ENCODE data around the gene GSTA3.
"Not testable (repeated sequence)": the region's sequence is repeated elsewhere in the genome, so short reads cannot be mapped to it uniquely, and the experiment has no call there.

Gene GSTA3

GRCh38 chr6:52918027-52918686, 8.7 kb upstream of the GSTA3 start:
- not testable (repeated sequence) for DNase-seq (ENCODE audit: extremely low read depth in 1 of 2, low read depth in 1 of 2)

- DNase-seq (ENCODE audit: extremely low read depth in 1 of 2, low read depth in 1 of 2), result no peak
Observed at GRCh38 chr6:52914516-52914915, 5.0 kb upstream of the GSTA3 start.

- DNase-seq (ENCODE audit: extremely low read depth in 1 of 2, low read depth in 1 of 2), result no peak
Observed at GRCh38 chr6:52910091-52910490, 593 bp upstream of the GSTA3 start.

GRCh38 chr6:52909131-52909530, 367 bp downstream of the GSTA3 start:
- no peak for DNase-seq (ENCODE audit: extremely low read depth in 1 of 2, low read depth in 1 of 2)

GRCh38 chr6:52908526-52908925, 972 bp downstream of the GSTA3 start:
- DNase-seq (ENCODE audit: extremely low read depth in 1 of 2, low read depth in 1 of 2), result no peak

DNA sequence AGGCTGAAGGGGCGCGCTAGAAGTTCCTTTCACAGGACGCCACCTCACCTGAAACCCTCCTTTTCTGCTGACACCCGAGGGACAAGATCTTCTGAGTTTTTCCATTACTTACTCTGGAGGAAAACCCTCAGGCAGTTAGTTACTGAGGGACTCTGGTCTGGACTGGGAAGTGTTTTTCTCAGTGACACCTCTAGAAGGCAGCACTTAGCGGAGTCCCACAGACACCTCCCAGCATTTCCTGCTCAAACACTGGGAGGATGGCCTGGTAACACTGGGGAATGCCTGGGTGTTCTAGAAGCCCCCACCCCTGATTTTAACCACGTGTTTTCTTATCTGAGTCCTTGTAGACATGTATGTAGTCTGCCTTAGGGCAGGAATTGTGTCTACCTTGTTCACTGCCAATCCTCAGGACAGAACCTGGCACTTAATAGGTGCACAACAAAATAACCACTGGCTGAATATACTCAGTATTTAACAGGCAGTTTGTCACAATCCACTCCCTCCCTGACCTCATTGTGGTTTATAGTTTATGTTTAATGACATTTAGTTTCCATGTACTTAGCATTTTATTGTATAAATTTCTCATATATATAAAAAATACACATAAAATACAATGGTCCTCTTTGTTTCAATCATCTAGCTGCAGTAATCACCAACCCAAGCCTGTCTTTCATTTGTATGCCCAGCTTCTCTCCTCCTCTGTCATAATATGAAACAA, 4.8 kb downstream of the GSTA3 start:
- DNase-seq (ENCODE audit: extremely low read depth in 1 of 2, low read depth in 1 of 2), result no peak

GRCh38 chr6:52900536-52900935, 9.0 kb downstream of the GSTA3 start:
- no peak for DNase-seq (ENCODE audit: extremely low read depth in 1 of 2, low read depth in 1 of 2)

DNA sequence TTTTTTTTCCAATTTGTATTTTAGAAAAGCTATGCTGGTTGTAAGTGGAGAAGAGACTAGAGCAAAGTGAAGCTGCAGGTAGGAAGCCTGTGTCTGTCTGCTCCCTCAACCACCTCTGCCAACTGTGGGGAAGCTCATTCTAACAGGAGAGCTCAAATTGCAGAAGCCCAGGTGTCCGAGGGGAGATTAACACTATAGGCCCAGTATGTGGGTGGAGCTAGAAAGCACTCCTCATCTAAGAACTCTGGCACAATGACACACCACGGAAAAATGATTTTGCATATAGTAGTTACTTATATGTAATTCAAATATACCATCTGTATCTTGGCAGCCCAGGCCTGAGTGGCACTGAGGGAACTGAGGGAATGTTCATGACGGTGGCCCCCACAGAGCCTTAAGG, 13.7 kb downstream of the GSTA3 start:
- DNase-seq (ENCODE audit: extremely low read depth in 1 of 2, low read depth in 1 of 2), result not testable (repeated sequence)

- no peak for DNase-seq (ENCODE audit: extremely low read depth in 1 of 2, low read depth in 1 of 2)
Observed at GRCh38 chr6:52894285-52894684, 15.2 kb downstream of the GSTA3 start.

GRCh38 chr6:52893803-52894202, 15.7 kb downstream of the GSTA3 start:
- no peak for DNase-seq (ENCODE audit: extremely low read depth in 1 of 2, low read depth in 1 of 2)

DNA sequence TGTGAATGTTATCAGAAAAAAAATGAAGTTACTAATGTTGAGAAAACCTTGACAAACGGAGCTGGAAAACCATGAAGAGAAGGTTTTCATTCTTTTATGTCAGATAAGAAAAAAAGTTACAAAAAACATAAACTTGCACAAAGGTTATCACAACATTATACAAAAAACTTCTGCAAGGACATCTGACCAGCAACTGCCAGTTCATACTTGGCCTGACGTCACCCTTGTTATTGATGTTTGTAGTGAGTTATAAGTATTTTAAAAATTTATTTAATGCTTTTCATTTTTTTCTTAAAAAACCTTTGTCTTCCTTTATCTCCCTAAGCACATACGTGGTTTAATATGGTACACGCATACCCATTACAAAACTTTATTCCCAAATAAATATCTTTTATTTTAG, 16.3 kb downstream of the GSTA3 start:
- no peak for DNase-seq (ENCODE audit: extremely low read depth in 1 of 2, low read depth in 1 of 2)

- DNase-seq (ENCODE audit: extremely low read depth in 1 of 2, low read depth in 1 of 2), result no peak
Observed at GRCh38 chr6:52890018-52890417, 19.5 kb downstream of the GSTA3 start.

DNA sequence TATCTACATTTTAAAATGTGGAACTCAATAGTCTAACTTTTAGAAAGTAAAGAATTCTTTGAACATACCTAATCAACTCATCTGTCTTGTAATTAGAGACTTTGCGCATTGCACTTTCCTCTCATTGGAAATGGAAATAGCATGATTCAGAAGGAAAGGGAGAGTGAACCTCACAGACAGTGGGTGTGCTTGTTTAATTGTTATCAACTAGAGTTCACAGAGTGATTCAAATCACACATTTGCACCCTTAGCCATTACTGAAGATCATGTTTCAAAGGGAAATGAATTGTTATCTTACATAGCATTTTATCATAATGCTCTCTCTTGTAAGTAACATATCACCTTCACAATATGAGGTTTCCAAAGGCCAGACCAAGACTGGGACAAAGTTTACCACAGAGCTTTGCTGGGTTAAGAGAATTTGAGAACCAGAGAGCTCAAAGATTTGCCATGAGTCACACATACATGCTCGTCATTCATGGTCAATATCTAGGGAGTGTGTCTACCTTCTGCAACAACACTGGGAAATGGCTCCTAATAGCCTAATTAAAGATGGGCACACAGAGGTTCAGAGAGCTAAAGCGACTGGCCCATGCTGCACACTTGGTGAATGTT, 21.5 kb downstream of the GSTA3 start:
- no peak for DNase-seq (ENCODE audit: extremely low read depth in 1 of 2, low read depth in 1 of 2)

DNA sequence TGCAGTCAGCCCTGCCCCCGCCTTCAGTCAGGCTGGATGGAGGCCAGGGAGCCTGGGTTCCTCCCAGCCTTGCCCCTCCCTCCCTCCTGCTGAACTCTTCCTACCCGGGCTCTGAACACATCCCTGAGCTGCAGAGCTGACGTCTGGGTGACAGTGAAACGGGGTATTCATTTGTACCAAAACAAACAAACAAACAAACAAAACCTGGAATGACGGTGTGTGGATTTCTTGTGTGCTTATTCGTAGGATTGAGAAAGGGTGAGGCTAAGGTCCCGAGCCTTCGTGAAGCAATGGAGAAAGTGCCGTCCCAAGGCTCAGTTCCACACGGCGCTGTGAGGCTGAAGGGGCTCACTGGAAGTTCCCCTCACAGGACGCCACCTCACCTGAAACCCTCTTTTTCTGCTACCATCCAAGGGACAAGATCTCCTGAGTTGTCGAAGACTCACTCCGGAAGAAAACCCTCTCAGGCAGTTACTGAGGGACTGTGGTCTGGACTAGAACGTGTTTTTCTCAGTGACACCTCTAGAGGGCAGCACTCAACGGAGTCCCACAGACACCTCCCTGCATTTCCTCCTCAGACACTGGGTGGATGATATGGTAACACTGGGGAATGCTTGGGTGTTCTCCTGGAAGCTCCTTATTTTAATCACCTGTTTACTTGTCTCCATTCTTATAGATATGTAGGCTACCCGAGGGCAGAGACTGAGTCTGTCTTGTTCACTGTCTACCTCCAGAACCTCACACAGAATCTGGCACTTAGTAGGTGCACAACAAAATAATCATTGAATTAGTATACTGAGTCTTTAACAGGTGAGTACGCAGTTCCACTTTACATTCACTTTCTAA, 27.3 kb downstream of the GSTA3 start:
- peak; percentile 9 to 33 for DNase-seq (ENCODE audit: extremely low read depth in 1 of 2, low read depth in 1 of 2)

- DNase-seq (ENCODE audit: extremely low read depth in 1 of 2, low read depth in 1 of 2), result no peak
Observed at GRCh38 chr6:52881662-52881995, 27.9 kb downstream of the GSTA3 start.

GRCh38 chr6:52877786-52878185, 31.7 kb downstream of the GSTA3 start:
- no peak for DNase-seq (ENCODE audit: extremely low read depth in 1 of 2, low read depth in 1 of 2)

- no peak for DNase-seq (ENCODE audit: extremely low read depth in 1 of 2, low read depth in 1 of 2)
Observed at GRCh38 chr6:52877168-52877567, 32.3 kb downstream of the GSTA3 start.

DNA sequence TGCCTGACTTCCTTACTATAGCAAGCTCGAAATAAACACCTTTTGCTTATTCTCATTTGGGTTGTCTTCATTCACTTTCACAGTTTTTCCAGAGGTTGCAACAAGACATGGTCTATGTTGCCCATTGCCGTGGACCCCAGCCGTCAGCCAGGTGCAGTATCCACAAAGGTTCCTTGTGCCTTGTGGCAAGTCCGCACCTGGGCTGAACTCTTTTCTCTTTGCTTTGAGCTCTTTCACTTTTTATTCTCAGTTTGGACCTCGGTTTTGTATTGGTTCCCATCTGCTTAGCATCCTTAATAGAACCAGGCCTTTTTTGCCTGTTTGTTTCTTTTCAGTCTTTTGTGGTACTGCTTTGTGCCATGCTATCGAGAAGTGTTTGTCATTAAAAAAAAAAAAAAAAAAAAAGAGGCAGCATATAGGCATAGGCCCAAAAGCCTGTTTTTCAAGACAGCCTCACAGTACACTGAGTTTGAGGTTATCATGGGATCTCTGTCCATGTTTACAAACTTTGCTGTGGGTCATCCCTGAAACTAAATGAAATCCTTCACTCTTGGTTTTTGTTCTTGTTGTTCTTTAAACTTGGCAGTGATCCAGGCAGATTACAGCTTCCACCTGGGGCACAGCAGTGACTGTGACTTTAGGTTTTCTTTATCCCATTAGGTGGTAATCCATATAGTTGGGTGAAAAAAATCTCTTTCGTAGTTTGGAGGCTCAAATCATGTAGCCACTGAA, 33.3 kb downstream of the GSTA3 start:
- DNase-seq (ENCODE audit: extremely low read depth in 1 of 2, low read depth in 1 of 2), result no peak

- no peak for DNase-seq (ENCODE audit: extremely low read depth in 1 of 2, low read depth in 1 of 2)
Observed at GRCh38 chr6:52872031-52872430, 37.5 kb downstream of the GSTA3 start.

DNA sequence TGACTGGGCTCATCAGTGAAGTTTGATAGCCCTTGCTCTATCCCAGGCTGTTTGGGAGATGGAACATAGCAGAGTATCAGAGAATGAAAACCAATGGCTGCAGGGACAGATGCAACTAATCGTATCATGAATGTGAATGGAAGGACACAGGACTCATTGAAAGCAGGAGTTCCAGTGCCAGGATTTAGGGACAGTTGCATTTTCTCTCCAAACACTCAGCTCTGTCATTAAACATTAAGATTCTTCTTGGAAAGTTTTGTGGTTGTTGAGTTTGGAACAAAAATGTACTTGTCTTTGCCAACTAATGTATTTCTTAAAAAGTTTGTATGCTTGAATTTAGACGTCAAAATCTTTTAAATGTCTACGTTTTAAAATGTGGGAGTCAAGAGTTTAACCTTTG, 37.9 kb downstream of the GSTA3 start:
- no peak for DNase-seq (ENCODE audit: extremely low read depth in 1 of 2, low read depth in 1 of 2)
